Measurements from ENCODE around the gene WDR86.

WDR86 gene

DNA sequence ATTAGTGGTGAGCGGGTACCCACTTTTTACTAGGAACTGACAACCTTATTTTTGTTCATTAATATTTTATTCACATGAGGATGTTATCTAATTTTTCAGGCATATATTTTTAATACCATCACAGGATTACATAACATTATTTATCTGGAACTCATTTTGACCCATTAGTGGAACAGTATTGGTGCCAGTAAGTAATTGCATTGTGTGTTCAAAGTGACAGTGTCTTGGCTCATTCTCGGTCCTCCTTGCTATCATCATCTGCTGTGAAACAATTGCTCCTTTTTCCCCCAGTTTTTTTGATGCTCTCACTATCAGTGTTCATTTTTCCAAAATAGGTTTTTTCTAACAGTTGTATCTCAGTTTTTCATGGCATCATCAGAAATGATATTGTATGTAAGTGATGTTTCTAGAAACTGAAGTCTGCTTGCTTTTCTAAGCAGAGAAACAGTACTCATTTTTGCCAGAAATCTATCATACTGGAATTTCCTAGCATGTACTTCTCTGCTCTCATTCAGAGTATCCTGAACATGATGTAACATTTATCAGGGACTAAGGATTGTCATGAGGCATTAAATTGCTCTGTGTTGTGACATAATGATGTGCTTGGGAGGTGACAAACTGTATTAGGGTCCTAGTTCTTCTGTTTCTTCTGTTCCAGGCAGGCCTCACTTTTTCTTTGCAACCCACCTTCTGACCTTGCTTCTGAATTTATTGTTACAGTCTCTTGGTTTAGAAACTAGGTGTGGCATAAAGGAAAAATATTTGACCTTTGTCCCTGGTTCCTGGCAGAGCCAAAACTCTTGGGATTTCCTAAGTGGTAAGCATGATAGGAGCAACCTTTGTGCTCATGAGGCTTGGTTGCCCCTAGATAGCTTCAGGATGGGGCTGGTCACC lies 64.0 kb downstream of the WDR86 start:
- DNase-seq, result no peak

DNA sequence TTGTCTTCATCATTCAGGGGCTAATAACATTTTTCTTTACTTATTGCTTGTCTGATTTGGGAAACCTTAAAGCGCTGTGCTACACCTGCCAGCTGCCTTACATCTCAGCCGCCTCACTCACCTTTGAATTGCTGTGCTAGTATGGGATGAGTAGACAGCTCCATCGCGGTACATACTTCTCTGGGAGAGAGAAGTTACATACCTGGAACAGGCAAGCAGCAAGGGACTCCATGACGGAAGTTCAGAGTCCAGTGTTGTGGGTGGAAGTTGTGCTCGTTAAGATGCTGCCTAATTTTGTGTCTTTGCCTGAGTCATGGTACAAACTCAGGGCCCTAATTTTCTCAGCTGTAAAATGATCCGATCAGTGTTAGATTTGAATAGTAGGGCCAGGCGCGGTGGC lies 66.3 kb downstream of the WDR86 start:
- DNase-seq, result no peak

DNA sequence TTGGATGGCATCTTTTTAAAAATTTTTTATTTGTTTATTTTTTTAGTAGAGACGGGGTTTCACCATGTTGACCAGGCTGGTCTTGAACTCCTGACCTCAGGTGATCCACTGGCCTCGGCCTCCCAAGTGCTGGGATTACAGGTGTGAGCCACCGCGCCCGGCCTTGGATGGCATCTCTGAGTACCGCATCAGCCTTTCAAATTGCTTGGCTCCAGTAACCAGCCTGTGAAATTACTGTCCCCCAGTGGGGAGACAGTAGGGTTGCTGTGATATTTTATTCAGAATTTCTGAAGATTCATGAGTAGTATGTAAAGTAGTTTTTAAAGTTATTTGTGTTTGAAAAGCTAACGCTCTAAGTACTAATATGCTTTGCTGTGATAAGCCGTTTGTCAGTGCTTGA lies 67.0 kb downstream of the WDR86 start:
- peak; percentile 24 for DNase-seq

DNA sequence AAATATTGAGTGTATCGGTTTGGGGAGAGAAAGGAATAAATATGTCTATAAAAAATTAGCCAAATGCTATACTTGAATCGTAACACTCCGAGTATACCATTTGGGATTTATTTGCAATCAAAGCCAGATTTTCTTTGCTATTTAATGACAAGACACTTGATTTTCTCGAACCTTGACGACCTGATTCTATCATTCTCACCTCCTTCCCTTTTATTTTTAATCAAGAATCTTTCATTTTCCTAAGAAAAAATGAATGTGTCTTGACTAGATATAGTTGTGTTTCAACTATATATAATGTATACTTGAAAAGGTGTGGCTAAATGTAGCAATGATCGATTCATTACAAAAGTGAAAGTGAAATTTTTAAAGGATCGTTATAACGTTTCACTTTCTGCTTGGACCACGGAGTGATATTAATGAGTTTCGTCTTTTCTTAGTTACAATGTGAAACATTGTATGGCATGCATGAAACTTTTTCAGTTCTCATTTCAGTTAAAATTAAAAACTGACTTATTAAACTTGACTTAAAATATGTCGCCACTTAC lies 67.7 kb downstream of the WDR86 start:
- DNase-seq, result peak; percentile 55

DNA sequence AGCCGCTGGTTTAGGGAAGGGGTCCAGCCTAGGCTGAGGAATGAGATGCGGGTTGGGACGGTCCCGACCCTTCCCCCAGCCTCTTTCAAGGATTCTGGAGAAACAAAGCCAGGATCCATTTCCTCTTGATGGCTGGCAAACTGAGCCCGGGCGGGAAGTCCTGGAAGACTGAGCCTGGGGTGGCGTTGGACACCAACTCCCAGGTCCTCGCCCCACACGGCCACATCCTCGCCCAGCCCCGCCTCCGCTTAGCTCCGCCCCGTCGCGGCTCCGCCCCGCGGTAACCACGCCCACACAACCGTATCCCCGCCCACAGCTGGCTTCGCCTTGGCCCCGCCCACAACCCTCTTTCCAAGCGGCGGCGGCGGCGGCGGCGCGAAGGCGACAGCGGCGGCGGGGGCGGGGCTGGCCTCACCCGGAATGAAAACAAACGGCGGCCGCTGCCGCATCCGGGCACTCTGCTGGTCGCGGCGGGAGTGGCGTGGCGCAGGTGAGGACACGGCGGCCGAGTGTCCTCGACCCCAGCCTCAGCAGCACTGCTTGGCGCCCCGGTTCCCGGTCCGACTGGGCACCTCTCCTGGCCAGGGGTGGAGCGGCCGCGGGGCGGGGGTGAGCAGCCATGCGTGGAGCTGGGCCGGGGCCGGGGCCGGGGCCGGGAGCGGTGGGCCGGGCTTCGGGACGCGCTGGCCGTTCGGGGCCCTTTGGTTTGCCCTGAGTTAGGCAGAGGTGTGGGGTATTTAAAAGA lies 68.3 kb downstream of the WDR86 start, which contains the start of gene NUB1:
NUB1 (plus strand) TSS at position 456 of the 745 bp plus-strand sequence. CDS start 3,538 bp downstream, outside the sequence.
- peak; percentile 92 for DNase-seq

DNA sequence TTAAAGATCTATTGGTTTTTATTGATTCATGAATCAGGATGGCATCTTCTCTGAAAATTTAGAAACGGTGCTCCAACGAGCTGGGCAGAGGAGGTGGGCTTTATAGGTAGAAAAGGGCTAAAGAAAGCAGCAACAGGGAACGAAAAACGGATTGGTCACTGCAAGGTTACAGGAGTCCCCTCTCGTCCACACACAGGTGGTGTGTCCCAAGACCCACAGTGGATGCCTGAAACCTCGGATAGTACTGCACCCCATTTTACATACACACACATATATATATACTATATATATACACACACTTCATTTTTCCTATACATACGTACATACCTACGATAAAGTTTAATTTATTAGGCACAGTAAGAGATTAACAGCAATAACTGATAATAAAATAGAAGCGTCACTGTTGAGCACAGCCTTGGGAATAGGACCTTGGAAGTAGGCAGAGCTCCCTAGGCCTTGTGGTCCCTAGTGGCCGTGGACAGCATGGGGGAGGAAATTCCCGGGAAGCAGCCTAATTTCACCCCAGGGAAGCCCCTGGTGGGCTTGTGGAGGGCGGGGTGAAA lies 69.0 kb downstream of the WDR86 start:
- DNase-seq, result peak; percentile 11

DNA sequence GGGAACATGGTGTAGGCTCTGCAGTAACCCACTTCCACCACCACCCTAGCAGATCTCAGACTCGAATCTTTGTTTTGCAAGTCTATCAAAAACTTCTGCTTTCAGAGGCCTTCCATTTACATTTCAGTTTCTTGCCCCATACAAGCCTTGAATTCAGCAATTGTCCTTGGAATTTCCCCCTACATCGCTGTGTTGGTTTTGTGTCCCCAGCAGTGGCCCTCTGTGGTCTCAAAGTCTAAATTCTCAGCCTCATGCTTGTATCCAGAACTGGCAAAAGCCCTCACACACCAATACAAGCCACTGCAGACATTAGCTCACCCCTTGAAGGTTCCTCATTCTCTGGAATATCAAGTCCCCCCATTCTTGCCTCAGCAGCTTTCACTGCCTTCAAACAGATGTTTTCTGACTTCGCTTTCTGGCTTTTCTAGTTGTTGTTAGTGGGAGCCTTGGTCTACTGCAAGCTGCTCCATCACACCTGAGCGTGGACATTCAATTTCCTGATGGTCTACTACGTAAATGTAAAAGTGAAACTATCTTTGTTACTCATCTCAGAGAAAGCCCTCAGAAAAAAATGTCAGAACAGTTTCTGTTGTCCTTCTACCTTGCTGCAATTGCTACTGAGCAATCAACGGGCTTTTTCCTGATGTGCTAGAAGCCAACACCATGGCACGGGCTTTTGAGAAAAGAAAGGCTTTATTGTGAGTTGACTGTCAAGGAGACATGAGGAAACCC lies 70.0 kb downstream of the WDR86 start:
- DNase-seq, result peak; percentile 39

DNA sequence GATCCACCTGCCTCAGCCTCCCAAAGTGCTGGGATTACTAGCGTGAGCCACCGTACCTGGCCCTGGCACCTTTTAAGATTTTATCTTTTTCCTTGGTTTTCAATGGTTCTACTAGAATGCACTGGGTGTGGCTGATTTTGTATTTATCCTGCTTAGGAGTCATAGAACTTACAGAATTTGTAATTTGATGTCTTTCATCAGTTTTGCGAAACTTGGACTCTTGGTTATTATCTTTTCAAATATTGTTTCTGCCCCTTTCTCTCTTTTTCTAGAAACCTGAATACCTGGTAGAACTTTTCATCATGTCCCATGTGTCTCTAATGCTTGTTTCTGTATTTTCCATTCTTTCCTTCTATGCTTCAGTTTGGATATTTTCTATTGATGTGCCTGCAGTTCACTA lies 71.0 kb downstream of the WDR86 start:
- no peak for DNase-seq

DNA sequence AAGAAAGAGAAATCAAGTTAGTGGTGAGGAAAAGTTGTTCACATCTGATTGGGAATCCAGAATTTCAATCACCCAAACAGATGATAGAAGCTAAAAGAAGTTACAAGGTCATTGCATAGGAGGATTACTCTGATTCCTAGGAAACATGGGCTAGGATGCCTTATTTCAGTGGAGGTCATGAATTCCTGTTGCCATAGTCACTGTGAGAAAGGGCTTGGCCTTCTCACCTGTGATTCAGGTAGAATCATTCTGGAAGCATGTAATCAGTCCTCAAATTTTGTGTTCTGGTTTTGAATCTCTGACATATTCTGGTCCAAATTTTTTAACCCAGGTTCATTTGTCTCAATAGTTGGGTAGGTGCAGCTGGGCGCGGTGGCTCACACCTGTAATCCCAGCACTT lies 72.5 kb downstream of the WDR86 start:
- DNase-seq, result no peak

DNA sequence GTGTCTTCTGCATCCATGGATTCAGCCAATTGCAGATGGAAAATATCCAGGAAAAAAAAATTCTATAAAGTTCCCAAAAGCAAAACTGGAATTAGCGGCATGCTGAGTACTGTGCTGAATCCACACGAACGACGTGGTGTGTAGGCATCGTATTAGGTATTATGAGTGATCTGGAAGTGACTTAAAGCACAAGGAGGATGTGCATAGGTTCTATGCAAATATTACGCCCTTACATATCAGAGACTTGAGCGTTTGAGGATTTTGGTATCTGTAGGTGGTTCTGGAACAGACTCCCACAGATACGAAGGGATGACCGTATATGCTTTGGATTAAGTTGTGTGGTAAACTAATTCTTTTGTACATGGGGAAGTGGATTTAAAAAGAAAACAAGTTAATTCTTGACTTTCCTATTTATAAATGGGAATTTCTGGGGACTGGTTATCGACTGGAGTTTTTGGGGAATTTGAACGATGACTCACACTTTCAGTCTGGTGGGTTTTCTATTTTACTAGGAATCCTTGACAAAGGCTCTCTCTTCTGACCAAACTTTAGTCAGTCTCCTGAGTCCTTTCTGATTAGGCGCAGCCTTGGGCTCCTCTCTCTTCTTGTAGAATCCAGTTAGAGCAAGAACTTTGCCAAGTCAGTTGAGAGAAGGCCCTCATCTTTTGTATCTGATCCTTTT lies 73.7 kb downstream of the WDR86 start:
- DNase-seq, result no peak

DNA sequence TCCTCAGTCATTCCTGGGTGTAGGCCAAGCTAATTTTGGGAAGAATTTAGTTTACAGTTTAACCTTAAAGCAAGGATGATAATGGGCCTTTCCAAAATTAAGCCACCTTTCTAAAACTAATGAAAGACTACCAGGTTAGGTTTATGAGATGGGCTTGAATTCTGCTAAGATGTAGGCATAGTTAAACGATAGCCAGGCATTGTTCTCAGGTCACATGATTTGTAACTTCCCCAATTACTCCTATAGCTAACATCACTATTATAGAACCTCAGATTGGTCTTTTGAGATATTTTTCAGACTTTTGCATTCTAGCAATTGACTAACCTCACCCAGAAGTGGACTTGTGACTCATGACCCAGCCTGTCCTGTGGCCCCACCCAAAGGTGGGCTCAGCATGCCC lies 75.2 kb downstream of the WDR86 start:
- DNase-seq, result no peak
